GM12864 (cell line): ENCODE data around the gene ZNF525.
"Not testable (repeated sequence)": the region's sequence is repeated elsewhere in the genome, so short reads cannot be mapped to it uniquely, and the experiment has no call there.

Experiments used
- DNase-seq: peaks from one replicate; pipeline ENCODE4 v3.0.0-alpha.2; 2011; ENCODE audit warnings: low read depth
- H3K4me3 ChIP-seq: 2 replicates; pipeline ENCODE4 v1.5.1; 2011; ENCODE audit warnings: mild to moderate bottlenecking, low read depth, low read length, control low read depth
- TF ChIP-seq, protein P1 (sequence below): IDR thresholded peaks from 2 replicates; pipeline ENCODE4 v1.5.1; 2011; ENCODE audit warnings: low read depth, mild to moderate bottlenecking, moderate library complexity, low read length, control low read depth, inconsistent platforms; ENCODE audit errors: missing control alignments

ZNF525 gene

DNA sequence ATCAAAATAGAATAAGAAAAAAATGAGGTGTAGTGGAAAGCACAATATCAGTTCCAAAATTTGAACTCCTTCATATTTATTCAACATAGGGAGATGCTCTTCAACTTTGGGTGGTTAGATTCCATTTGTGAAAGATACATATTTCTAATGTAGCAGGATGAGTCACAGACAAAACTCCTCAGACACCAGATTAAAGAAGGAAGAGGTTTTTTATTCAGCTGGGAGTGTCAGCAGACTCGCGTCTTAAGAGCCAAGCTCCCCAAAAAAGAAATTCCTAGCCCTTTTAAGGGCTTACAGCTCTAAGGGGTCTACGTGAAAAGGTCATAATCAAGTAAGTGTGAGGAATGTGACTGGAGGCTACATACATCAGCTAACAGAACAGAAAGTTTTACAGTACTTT, 22.7 kb downstream of the ZNF525 start:
- H3K4me3 ChIP-seq: no peak overlapping the region
- TF ChIP-seq, protein P1, sequence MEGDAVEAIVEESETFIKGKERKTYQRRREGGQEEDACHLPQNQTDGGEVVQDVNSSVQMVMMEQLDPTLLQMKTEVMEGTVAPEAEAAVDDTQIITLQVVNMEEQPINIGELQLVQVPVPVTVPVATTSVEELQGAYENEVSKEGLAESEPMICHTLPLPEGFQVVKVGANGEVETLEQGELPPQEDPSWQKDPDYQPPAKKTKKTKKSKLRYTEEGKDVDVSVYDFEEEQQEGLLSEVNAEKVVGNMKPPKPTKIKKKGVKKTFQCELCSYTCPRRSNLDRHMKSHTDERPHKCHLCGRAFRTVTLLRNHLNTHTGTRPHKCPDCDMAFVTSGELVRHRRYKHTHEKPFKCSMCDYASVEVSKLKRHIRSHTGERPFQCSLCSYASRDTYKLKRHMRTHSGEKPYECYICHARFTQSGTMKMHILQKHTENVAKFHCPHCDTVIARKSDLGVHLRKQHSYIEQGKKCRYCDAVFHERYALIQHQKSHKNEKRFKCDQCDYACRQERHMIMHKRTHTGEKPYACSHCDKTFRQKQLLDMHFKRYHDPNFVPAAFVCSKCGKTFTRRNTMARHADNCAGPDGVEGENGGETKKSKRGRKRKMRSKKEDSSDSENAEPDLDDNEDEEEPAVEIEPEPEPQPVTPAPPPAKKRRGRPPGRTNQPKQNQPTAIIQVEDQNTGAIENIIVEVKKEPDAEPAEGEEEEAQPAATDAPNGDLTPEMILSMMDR: no peak
- DNase-seq: no peak

DNA sequence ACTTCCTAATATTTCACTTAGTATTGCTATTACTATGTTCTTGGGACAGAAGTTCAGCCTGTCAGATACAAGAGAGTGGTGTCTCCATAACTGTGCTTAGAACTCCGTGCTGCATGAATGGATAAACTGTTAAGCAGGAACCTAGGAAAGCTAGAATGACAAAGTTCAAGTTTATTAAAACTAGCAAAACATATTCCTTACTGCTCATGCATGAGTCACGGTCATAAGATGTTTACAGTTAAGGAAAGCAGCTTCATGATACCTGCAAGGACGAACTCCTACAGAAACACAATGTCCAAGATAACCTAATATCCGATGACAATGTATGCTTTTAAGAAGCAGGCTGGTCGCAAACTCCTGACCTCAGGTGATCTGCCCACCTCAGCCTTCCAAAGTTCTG, 23.4 kb downstream of the ZNF525 start:
- no peak for DNase-seq
- H3K4me3 ChIP-seq: no peak overlapping the region
- TF ChIP-seq, protein P1: no peak

DNA sequence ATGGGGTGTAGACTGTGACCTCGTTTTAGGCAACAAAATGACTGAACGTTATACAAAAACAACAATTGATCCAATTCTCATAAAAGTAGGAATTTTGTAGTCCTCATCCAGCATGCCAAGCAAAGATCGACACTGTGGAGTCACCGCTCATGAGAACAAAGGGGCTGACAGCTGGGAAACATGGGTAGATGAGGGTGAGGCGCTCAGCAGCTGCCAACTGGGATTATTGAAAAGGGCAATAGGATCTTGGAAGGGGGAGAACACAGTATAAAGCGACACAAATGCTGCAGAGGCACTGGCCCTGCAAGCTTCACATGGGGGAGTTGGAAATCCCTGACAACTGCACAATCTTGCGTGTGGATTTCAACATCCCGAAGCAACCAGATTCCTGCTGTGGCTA, 24.1 kb downstream of the ZNF525 start:
- DNase-seq: no peak
- no peak overlapping the region for H3K4me3 ChIP-seq
- TF ChIP-seq, protein P1: no peak

DNA sequence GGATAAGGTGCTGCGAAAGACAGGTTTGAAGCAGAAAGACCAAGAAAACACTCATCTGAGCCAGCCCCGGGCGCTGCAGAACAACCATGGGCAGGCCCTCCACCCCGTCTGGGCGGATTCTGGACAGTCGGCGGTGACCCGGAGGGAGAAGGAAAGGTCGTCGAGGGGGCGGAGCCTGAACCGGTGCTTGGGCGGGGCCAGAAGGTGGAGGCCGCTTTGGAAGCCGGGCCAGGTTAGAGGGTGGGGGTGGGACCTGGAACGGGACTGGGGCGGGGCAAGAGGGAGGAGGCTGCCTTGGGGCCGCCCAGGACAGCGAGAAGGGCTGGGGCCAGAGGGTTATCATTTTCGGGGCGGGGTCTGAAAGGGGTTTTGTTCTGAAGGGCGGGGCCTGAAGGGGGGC, 24.5 kb downstream of the ZNF525 start:
- TF ChIP-seq, protein P1: no peak
- DNase-seq: no peak
- H3K4me3 ChIP-seq: no peak overlapping the region

DNA sequence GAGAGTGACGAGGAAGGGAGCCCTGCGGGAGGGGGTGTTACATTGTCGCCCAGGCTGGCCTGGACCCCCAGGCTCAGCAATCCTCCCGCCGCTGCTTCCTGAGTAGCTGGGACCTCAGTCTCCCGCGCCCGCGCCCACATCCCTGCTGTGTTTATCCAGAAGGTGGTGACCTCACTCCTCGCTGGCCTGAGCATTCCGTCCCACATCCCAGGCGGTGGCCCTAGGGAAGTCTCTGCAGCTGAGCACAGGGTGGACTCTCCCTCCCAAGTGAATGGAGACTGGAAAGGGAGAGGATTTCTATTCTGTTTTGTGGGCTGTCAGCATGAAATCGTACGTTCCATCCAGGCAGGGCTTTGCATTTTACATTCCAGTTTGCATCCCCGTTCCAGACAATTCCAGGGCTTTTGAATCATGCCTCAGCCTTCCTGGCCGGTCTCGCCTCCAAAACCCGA, 29.0 kb downstream of the ZNF525 start:
- TF ChIP-seq, protein P1: no peak
- DNase-seq: no peak
- peak overlapping the region; percentile 10 for H3K4me3 ChIP-seq

DNA sequence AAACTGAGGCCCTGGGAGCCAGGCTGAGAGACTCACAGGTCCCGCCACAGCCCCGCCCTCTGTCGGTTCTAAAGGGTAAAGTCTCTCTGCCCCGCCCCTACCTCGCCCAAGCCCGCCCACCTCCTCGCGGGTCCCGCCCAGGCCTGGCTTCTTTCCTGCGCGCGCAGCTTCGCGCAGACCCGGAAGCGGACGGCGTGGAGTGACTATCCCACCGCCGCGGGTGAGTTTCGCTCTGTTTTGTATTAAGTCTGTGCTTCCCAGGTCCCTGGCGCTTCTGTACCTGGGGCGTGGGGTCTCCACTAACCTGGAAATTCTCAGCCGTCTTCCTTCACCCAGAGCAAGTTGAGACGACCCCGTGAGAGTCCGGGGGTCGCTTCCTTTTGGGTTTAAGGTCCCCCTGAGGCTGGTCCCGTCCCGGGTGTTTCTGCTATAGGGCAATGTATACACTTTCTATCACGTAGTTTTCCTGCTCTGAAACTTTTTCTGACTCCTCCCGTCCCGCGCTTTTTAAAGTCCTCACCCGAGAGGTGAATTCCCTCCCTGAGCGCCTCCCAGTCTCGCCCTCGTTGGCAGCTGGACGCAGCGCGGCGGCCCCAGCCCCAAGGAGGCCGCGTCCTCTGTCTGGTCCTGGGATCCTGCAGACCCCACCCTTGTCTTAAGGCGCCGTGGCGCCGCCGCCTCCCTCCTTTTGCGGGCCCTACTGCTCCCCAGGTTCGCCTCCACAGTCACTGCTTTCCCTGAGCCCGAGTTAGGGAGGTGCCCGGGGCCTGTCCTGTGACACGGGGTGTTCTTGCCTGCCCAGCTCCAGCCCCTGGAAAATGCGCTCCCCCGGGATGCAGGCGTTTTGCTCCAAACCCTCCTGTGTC, 29.7 kb downstream of the ZNF525 start, which contains the start of gene ZNF765:
TSS of gene ZNF765 (plus strand) at position 176 of the 866 bp plus-strand sequence. CDS start 2,867 bp downstream, outside the sequence.
- TF ChIP-seq, protein P1: peak; percentile 50
- peak within 1 kb of the TSS; percentile 81 for H3K4me3 ChIP-seq
- DNase-seq: peak; percentile 65

DNA sequence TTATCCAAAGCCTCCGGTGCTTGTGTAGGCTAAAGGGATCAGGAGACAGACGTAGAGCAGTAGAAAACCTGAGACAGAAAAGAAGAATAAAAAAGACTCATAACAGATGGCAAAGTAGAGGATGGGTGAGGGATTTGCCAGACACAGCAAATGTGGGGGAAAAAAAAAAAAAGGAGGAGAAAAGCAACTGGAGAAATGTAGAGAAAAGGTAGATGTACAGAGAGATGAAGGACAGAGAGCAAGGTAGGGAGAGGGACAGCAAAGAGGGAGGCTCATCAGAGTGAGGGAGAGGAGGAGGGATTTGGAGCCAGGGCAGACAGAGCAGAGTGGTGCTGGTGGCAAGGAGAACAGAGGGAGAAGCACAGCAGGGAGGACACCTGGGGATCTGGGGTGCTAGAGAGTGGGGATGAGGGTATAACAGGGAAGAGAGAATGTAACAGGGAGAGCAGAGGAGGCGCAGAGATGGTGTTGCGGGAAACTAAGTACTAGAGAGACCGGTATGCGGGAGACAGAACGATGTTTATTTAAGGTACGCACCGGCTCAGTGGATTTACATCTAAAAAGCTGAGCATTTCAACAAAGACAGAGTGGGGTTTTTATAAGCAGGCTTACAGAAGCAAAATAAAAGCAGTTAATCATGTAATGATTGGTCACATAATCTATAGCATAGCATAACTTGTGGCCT, 30.5 kb downstream of the ZNF525 start:
- DNase-seq: not testable (repeated sequence)

More for the DNA sequence above, 30.5 kb downstream of the ZNF525 start:
- peak overlapping the region; percentile 81 for H3K4me3 ChIP-seq
